DMS79 treated with DMSO at 0.1 percent for 48 hours (cell line): ENCODE data around the gene CLASP1.
"Not testable (repeated sequence)": the region's sequence is repeated elsewhere in the genome, so short reads cannot be mapped to it uniquely, and the experiment has no call there.

ENCODE experiments used
- DNase-seq: peaks from one replicate; lab custom pipeline; 2025; lab: John Stamatoyannopoulos, UW

The CLASP1 gene

DNA sequence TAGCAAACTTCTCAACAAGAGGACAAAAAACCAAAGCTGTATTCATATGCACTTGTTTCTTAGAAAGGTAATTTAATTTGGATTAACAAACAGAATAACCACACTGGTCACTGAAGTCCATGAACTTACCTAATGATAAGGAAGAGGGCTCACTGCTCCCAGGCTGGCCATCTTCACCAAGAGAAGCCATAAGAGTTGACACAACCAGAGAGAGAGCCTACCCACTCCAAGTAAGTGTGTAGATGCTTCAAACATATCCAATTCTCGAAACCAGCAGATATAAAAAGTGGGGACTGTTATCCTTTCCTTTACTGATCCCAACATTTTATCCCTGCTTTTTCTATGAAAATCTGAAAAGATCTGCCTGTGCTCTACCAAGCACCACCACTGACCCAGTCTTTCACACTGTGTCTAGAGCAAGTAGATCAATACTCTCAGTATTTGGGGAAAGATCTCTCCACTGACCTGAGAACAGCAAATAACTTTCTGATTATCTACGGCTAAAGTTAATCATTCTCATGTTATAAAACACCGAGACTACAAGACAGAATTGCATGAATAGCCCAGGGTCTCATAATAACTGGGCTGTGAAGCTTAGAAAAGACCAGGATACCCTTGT lies 230.1 kb downstream of the CLASP1 start:
- DNase-seq = no peak

DNA sequence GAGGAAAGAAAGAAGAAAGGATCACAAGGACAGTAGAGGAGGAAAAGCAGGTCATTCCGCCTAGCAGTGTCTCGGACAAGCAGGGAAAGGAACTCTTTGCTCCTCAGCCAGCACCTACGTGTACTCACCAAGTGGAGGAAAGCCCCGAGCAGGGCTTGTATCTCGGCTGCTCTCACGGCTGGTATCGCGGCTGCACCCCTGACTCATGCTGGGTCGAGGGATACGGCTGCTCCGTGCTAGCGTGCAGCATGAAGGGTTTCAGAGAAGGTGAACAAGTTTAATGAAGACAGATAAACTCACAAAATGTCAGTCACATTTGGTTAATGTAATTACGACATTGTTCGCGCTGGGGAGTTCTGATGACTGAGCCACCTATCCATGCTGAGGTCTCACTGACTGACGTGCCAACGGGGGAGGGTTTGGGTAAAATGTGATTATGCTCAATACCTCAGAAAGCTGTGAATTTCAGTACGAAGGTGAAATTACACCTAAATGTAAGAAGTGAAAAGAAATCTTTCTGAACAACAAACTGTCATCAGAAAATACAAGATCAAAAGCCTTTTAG lies 230.7 kb downstream of the CLASP1 start:
- no peak for DNase-seq

DNA sequence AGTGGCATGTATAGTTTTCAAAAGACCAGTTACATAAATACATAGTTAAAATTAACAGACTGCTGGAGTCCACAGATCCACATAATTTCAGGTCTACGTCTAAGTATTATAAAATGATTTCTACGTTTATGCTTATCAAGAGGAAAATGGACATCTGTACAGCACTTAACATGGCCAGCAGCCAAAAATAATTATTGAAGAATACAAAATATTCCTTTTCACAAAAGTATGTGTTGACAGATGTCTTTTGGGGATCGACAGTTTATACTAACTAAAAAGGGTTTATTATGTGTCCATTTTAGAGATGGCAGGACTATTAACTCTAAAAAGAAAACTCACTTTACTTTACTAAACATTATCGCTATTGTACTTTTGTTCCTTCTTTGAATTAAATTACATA lies 231.4 kb downstream of the CLASP1 start:
- no peak for DNase-seq

DNA sequence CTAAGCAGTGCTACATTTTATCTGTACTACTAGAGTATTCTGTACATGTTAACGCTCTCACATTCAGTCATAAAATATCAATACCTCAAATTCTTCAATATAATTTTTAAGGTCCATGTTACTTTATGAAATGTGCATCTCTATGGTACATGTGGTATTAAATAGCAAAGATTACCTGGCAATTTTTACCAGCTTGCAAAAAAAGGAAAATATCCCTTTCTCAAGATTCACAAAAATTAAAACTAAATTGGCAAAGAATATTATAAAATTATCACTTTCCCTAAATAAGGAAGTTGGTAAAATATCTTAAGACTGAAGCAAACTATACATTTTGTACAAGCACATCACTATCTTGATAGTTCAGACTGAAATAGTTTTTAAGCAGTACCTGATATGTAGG lies 233.5 kb downstream of the CLASP1 start:
- DNase-seq = no peak

DNA sequence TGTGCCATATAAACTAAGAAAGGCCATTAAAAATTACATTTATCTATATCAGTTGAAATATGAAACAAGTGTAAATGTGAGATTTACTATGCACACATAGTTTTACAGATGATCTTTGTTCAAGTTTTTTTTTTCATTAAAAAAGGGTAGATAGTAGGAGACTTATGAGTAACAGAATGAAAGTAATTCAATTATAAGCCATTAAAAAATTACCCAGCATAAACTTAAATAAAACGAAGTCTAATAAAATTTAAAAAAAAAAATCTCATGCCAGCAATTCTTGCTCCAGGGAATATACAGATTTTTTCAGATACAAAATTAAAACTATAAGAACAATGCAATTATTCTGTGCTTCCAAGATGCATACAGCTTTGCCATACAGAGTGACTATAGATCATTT lies 236.9 kb downstream of the CLASP1 start:
- no peak for DNase-seq

DNA sequence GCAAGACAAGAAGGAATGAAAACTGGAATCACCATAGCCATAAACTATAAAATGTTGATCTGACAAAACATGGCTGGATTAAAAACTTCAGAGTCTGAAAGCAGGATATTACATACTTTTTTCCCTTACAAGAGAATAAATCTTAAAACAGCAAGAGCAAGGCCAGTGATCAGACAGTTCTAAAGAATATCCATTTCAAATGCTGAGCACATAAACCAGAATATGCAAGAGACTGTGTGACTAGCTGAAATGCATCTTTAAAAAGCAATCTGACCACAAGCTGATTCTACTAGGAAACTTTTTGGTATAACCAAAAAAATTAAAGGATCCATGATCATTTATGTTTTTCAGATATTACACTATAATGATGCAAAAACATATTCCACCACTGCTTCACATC lies 239.3 kb downstream of the CLASP1 start:
- no peak for DNase-seq

DNA sequence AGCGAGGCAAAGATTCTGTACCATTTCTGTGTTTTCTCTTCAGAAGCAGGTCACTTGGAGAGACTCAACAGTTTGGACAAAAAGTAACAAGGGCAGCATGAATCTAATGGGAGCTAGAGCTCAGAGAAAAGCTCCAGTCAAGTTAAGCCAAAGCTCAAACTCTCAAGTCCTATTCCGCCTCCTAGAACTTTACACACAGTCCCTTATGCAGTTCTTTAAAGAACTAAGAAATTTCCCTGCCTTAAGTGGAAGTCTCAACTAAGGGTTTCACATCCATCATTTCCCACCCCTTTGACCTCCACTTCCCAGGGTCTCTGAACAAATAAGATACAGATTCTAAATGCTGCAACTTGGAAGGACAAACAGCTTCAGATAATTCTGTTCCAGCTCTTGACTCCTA lies 239.9 kb downstream of the CLASP1 start:
- DNase-seq = no peak

DNA sequence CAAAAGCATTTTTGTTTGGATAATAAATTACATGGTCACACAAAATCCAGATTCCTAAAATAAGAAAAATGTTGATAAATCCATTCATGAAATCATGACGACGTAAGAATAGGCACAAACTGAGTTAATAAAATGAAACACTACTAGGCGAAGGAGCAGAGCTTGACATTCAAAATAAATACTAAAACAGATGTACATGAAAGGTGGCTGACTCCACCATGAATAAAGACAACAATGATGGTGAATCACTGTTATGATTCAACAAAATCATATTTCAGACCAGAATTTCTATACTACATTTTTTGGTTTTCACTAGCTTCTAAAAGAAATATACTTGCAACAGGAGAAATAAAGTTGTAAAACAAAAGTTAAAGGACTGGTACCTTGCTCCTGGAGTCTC lies 240.6 kb downstream of the CLASP1 start:
- DNase-seq = no peak

DNA sequence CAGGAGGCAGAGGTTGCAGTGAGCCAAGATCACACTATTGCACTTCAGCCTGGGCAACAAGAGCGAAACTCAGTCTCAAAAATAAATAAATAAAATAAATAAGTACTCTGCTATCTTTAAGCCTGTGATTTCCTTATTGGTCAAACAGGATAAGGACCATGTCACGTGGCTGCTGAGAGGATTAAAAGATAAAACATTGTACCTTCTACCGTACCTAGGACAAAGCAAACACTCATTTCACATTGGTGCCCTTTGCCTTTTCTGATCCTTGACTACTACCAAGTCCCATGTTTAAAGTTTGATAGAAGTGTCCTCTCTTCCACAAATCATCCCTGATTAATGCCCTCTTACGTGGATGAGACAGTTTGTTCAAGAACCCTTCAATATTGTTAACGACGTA lies 244.0 kb downstream of the CLASP1 start:
- DNase-seq = no peak

DNA sequence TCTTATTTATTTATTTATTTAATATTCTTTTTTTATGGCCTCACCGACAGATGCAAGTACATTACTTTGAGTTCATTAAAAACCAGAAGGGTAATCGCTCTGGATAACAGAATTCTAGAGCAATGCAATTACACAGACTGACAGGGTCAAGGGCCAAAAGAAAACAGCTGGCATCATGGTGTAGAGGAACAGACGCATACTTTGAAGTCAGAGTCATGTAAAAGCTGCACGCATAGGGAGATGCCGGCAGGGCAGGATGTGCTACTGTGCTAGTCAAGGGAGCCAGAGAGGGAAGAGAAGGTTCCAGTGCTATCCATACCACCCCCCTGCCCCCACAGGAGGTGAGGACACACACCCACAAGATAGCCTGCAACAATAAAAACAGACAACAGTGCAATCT lies 249.1 kb downstream of the CLASP1 start:
- DNase-seq = no peak

DNA sequence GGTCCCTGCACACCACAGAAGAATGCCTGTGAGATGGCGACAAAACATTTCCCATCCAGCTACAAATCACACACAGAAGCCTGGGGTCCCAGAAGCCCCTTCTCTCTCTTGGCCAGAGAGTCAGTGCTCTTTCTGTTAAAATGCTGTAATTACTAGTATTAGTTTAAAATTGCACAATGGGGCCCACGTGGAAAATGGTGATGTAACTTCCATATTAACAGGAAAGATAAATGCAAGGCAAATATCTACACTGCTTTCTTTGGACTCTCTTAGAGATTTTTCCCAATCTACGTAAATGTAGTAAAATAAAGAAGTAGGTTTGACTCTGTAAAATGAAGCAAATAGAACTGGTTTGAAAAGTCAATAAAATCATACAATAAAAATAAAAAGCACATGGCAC lies 250.4 kb downstream of the CLASP1 start:
- no peak for DNase-seq

DNA sequence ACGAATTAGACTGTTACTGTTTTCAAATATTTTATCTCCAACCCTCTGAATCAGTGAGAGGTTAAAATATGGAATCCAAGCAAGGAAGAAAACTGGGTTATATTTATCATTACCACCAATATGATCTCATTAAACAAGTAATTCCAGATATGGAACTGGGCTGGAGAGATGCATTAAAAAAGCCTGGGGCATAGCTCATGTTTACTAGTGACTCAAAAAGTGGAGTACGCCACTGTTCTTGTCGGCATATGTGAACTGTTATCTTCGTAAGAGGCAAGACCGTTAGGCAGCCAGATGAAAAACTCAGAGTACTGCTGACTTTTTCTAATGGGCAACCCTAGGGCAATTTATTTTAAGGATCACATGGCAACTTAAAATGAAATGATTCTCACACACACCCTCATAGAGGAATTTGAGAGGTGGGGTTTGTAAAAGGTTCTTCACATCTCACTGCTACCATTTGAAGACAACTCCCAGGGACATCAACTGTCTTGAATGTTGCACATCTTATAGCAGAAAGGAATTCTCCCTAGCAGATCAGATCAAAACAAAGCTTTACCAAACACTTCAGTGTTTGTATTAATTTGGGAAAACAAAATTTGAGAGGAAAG lies 259.1 kb downstream of the CLASP1 start:
- DNase-seq = no peak

DNA sequence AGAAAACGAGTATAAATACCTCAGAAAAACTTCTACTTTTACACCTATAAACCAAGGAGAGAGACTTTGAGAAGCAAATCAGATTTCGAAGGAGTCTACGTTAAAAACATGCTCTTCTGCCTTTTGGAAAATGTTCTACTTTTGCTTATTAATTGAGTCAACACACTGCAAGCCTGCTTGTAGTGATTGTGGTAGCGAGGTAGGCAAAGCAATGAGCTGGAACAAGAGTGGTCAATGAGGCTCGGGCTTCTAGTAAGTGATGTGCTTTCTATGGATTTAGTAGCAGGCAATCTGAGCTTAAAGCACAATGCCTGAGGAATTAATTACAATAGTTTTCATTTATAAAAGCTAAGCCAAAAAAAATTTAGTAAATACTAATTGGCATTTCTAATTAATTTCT lies 260.9 kb downstream of the CLASP1 start:
- peak; percentile 61 for DNase-seq

DNA sequence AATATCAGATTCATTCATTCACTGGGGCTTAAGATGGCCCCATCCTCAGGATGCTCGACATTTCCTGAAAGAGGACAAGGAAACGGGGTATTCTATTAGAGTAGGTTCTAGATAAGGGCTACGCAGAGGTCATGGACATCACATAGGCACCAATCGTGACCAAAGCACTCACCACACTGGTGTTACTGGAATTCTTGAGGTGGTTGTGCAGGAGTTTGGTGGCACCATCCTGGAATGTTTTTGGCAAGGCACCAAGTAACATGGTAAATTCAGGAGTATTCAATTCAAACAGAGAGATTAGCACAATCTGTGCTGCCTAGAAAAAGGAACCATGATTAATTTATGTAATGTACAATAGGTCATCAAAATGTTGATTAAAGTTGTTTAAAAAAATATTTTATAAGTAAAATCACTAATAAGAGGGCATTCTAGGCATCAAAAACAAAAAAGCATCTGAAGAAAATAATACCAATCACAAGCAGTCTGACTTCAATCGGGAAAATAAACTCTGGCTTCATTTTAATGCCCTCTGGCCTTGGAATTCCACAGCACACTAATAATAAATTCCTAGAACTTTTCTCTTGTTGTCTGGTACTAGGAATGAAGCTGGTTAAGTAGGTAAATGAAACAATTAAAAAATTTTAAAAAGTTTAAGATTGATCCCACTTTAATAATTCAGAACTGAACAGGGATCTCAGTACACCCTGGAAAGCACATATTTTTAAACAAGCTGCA lies 261.5 kb downstream of the CLASP1 start:
- DNase-seq = no peak

DNA sequence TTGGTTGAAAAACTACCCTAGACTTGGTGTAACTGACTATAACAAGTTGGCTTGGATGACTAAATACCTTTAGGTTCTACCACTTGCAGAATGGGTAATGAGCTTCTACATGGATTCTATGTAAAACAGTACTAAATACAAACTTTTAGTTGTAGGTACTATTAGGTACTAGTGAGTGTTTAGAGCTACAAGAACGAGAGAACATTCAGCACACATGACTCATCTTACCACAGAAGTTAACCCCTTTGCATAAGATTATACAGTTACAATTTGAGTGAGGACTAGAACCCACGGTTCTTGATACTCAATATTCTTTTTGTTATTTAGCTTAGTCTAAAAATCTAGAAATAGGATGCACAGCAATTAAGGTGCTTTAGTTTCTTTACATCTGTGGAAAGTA lies 262.6 kb downstream of the CLASP1 start:
- no peak for DNase-seq

DNA sequence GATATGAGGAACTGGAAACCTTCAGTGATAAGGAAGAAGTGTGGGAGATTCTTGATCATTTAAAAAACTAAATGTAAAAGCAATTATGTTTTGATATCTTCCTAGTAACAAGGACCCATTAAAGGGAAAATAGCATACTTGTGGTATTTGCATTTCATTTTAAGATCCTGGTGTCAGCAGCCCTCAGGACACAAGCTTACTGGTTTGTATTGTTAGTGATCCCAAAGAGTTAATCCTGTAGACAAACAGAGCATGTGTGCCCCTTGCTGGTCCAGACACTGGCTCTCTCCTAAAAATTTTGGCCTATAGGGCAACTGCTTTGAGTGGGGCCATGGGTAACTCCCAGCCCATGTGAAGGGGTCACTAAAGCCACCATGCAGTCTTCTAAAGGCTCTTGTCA lies 263.2 kb downstream of the CLASP1 start:
- no peak for DNase-seq

DNA sequence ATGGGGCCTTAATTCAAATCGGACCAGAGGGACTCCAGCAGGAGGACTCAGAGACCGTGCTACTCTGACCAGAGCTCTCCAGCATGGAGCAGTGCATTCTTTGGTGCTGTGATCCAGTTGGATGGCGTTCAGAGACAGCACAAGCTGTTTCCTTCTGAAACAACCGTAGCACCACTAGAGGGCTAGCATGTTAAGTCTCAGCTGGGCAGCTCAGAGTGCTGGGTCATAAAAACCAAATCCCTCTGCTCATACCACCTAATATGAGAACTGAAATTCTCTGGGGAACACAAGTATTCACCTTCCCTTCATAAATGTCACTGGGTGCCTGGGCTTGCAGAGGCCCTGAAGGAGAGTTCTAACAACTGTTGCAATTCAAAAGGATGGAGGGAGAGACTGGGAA lies 266.5 kb downstream of the CLASP1 start:
- no peak for DNase-seq

DNA sequence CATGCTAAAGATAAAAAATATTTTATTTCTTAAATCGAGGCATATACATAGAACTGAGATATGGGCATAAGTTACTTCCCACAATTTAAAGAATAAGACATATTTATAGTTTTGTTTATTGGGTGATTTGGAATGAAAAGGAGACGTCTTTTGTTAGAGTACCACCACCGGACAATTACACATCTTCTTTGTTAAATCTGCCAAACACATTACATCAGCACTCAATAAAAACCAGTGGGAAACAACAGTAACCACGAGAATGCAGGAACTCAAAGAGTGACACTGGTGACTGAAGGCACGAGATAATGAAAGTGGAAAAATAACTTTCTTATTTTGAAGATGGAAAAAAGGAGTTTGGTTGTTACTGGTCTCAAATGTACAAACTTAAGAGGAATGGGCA lies 271.6 kb downstream of the CLASP1 start:
- no peak for DNase-seq

DNA sequence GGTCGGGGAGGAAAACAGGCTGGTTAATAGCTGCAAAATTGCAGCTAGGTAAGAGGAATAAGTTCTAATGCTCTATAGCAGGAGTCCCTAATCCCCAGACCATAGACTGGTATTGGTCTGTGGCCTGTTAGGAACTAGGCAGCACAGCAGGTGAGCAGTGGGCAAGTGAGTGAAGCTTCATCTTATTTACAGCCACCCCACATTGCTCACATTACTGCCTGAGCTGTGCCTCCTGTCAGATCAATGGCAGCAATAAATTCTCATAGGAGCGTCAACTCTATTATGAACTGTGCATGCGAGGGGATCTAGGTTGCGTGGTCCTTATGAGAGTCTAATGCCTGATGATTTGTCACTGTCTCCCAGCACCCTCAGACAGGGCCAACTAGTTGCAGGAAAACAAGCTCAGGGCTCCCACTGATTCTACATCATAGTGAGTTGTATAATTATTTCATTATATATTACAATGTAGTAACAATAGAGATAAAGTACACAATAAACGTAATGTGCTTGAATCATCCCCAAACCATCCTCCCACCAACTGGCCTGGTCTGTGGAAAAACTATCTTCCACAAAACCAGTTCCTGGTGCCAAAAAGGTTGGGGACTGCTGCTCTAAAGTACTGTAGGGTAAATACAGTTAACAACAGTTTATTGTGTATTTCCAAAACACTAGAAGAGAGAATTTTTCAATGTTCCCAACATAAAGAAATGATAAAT lies 272.6 kb downstream of the CLASP1 start:
- DNase-seq = no peak

DNA sequence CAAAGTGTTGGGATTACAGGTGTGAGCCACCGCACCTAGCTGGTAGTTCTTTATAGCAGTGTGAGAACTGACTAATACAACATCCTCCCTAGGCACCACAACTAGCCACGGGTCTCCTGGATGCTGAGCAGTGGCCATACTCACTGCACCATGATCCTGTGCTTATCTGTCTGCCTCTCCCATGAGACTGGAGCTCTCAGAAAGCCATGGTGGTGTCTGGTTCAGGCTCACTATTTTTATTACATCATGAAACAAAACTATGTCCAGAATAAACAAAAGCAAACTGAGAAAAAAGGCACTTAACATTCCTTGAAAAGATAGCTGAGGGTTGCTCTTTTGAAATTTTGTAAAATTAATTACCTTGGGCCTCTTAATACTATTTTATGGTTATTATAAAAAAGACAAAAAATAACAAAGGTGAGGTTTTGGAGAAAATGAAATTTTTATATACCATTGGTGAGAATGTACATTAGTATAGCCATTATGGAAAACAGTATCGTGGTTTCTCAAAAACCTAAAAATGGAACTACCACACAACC lies 273.6 kb downstream of the CLASP1 start:
- DNase-seq = no peak

DNA sequence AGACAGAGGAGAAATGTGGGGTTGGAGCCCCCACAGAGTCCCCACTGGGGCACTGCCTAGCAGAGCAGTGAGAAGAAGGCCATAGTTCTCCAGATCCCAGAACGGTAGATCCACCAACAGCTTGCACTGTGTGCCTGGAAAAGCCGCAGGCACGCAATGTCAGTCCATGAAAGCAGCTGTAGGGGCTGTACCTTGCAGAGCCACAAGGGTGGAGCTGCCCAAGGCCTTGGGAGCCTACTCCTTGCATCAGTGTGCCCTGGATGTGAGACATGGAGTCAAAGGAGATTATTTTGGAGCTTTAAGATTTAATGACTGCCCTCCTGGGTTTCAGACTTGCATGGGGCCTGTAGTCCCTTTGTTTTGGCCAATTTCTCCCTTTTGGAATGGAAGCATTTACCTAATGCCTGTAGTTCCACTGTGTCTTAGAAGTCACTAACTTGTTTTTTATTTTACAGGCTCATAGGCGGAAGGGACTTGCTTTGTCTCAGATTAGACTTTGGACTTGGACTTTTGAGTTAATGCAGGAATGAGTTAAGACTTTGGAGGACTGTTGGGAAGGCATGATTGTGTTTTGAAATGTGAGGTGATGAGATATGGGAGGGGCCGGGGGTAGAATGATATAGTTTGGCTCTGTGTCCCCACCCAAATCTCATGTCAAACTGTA lies 274.7 kb downstream of the CLASP1 start:
- DNase-seq = not testable (repeated sequence)
